HG03039 (cell line): ENCODE results near the gene OBP2A.
"Not testable (repeated sequence)": the region's sequence is repeated elsewhere in the genome, so short reads cannot be mapped to it uniquely, and the experiment has no call there.

Experiments
- ATAC-seq: cut with Tn5 transposase; IDR thresholded peaks from one replicate; pipeline ENCODE4 v1.9.1; 2021; ENCODE audit warnings: mild to moderate bottlenecking, moderate library complexity; ENCODE audit not compliant: unreplicated experiment

The OBP2A gene

GRCh38 chr9:135509458-135509857, 36.5 kb upstream of the OBP2A start:
- ATAC-seq = no peak

- ATAC-seq = no peak
These were observed 33.7 kb upstream of the OBP2A start for GRCh38 chr9:135512241-135512603.

- ATAC-seq = no peak
These were observed 33.0 kb upstream of the OBP2A start for GRCh38 chr9:135512904-135513303.

GRCh38 chr9:135513351-135513846, 32.5 kb upstream of the OBP2A start:
- ATAC-seq = no peak

GRCh38 chr9:135513906-135514305, 32.0 kb upstream of the OBP2A start:
- ATAC-seq = not testable (repeated sequence)

- ATAC-seq = no peak
These were observed 31.4 kb upstream of the OBP2A start for GRCh38 chr9:135514342-135515082.

- ATAC-seq = no peak
These were observed 30.6 kb upstream of the OBP2A start for GRCh38 chr9:135515083-135515951.

- ATAC-seq = no peak
These were observed 29.6 kb upstream of the OBP2A start for GRCh38 chr9:135516132-135516860.

GRCh38 chr9:135517407-135517822, 28.5 kb upstream of the OBP2A start:
- ATAC-seq = no peak

GRCh38 chr9:135519179-135519971, 26.6 kb upstream of the OBP2A start:
- no peak for ATAC-seq

GRCh38 chr9:135520916-135521607, 24.9 kb upstream of the OBP2A start, which contains the start of gene LCN1:
TSS of gene LCN1 (plus strand) at chr9:135521440. CDS start at chr9:135521498, 58 bp downstream.
- ATAC-seq = no peak

- ATAC-seq = no peak
These were observed 24.3 kb upstream of the OBP2A start for GRCh38 chr9:135521608-135522095.

- no peak for ATAC-seq
These were observed 23.6 kb upstream of the OBP2A start for GRCh38 chr9:135522137-135522877.

- ATAC-seq = no peak
These were observed 23.0 kb upstream of the OBP2A start for GRCh38 chr9:135522931-135523330.

GRCh38 chr9:135523521-135524129, 22.3 kb upstream of the OBP2A start:
- ATAC-seq = no peak

GRCh38 chr9:135524130-135524861, 21.6 kb upstream of the OBP2A start:
- no peak for ATAC-seq

- no peak for ATAC-seq
These were observed 20.5 kb upstream of the OBP2A start for GRCh38 chr9:135525241-135526088.
